NCI-H2196 (cell line): ENCODE data around the gene WDR89.
"Not testable (repeated sequence)": the region's sequence is repeated elsewhere in the genome, so short reads cannot be mapped to it uniquely, and the experiment has no call there.

ENCODE experiments used
- DNase-seq: peaks from one replicate; lab custom pipeline; 2025; ENCODE audit not compliant: unreplicated experiment; lab: John Stamatoyannopoulos, UW

WDR89 gene

GRCh38 chr14:63598807-63599206, 42.9 kb downstream of the WDR89 start:
- no peak for DNase-seq

DNA sequence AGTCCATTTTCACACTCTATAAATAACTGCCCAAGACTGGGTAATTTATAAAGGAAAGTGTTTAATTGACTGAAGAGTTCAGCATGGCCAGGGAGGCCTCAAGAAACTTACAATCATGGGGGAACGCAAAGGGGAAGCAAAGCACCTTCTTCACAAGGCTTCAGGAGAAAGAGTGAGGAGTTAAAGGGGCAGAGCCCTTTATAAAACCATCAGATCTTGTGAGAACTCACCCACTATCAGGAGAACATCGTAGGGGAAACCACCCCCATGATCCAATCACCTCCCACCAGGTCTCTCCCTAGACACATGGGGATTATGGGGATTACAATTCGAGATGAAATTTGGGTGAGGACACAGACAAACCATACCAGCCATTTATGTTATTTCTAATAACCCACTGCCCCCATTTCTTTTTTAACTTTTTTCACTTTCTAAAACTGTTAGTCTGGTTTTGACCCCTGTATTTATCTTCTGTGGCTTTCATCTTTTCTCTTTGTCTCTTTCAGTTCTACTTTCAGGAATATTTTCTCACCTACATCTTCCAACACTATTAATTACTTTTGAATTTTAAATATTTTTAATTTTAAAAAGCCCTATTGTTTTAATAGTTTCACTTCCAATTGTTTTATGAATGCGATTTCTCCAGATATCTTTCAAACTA, 44.5 kb downstream of the WDR89 start:
- no peak for DNase-seq

DNA sequence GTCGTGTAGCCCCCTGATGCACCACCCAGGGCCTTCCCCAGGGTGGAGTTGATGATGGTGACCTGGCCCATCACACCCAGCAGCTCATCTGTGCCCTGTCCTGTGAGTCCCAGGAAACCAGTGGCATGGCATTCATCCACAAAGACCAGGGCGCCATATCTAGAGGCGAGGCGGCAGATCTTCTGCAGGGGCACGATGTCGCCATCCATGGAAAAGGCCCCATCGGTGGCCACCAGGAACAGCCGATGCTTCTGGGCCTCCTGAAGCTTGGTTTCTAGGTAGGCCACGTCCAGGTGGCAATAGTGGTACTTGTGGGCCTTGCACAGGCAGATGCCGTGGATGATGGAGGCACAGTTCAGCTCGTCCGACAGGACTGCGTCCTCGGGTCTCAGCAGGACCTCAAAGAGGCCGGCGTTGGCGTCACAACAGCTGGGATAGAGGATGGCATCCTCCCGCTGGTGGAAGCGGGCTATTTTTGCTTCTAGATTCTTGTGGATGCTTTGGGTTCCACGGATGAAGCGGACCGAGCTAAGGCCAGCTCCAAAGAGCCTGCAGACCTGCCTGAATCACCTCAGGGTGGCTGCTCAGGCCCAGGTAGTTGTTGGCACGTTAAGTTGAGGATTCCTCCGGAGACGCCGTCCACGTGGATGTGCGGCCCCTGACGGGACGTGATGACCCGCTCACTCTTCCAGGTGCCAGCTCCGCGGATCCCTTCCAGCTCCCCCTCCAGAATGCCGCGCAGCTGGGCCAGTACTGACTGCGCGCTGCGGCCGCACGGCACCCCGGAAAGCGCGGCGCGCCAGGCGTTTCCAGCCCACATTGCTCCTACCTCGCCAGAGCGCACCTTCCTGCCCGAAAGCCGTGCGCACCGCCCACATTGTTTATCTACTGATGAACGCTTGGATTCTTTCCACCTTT, 47.0 kb downstream of the WDR89 start:
- no peak for DNase-seq

DNA sequence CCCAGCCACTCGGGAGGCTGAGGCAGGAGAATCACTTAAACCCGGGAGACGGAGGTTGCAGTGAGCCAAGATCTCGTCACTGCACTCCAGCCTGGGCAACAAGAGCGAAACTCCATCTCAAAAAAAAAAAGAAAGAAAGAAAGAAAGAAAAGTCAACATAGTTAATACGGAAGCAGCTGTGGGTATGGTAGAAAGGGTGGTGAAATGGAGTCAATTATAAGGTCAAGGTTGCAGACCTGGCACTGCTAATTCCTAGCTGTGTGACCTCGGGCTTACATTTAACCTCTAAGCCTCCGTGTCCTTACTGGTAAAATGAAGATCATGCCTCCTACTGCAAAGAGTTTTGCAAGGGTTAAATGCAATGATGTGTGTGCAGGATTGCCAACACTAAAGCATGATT, 58.6 kb downstream of the WDR89 start:
- not testable (repeated sequence) for DNase-seq

- no peak for DNase-seq
These were observed 60.2 kb downstream of the WDR89 start for GRCh38 chr14:63581491-63581890.

GRCh38 chr14:63578300-63578699, 63.4 kb downstream of the WDR89 start:
- no peak for DNase-seq

DNA sequence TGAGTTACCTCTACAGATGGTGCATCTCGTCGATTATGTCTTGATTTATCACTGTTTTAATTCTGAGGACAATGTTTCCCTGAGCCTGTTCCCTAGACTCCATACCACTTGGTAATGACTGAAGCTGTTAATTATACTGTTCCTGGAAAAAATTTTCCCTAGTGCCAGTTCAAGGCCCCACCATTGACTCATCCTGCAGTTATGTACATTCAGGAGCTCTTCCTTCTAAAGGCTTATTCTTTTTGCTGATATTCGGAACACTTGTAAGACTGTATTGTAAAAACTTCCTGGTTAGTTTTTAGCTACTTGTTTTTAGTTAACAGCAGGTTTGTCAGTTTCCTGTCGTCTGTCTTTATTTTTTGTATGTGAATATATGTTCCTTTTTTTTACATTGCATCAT, 68.1 kb downstream of the WDR89 start:
- no peak for DNase-seq

DNA sequence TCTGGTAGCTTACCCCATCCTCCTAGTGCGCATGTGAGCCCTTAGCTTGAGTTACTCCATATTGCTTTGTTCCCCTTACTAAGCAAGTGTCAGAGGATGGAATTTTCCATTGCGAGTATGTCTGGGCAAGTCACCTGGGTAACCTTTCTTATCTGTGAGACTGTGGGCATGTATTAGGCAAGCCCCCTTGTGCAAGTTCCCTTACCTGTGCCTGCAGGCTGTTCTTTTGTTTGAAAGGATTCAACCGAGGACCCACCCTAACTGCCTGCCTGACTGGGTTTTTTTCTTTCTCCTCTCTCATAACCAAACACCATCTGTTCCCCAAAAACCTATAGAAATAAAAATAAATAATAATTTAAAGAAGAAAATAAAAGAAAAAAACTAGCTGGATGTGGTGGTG, 76.2 kb downstream of the WDR89 start:
- no peak for DNase-seq

DNA sequence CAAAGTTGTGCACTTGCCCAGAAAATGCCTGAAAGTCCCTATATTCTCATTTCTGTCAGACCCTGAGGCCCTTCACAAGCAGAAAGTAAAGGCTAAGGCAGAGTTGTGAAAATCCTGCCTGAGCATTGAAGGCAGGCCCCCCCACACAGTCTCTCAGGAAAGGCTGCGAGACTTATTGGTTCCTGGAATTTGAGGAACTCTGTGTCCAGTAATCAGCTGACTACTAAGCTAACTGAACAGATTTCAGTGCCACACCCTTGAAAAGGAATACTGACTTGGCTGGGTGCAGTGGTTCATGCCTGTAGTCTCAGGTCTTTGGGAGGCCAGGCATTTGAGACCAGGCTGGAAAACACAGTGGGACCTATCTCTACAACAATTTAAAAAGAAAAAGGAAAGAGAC, 77.4 kb downstream of the WDR89 start:
- no peak for DNase-seq

- no peak for DNase-seq
These were observed 78.2 kb downstream of the WDR89 start for GRCh38 chr14:63563370-63564026.

DNA sequence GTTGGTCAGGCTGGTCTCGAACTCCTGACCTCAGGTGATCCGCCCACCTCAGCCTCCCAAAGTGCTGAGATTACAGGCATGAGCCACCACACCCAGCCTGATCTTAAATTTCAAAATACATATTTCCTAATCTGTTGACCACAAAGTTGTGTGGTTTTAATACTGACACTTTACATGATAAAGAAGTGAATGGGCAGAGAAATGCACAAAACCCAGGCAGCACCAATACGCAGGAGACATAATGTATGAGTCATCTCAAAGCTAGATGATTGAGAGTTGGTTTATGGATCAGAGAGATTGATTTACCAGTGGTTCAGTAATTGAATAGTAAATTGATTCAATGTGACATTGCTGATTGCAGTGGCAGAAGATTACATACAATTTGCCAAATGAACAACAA, 79.3 kb downstream of the WDR89 start:
- DNase-seq = no peak

GRCh38 chr14:63555572-63555971, 86.1 kb downstream of the WDR89 start:
- no peak for DNase-seq

GRCh38 chr14:63551332-63551731, 90.3 kb downstream of the WDR89 start:
- no peak for DNase-seq

- DNase-seq = no peak
These were observed 93.8 kb downstream of the WDR89 start for GRCh38 chr14:63547798-63548335.
